Kidney capillary endothelial cell (primary cell): Measurements from ENCODE around the gene KCNH6.

Experiments
- DNase-seq: peaks from one replicate; pipeline ENCODE4 v3.0.0-alpha.2; 2018; ENCODE audit warnings: low spot score

Gene KCNH6

GRCh38 chr17:63486317-63487013 is 36.7 kb upstream of the KCNH6 start:
- DNase-seq: no peak

GRCh38 chr17:63487014-63487339 is 36.2 kb upstream of the KCNH6 start:
- DNase-seq: no peak

GRCh38 chr17:63488851-63489250 is 34.3 kb upstream of the KCNH6 start:
- no peak for DNase-seq

GRCh38 chr17:63489291-63489690 is 33.9 kb upstream of the KCNH6 start:
- DNase-seq: no peak

DNA sequence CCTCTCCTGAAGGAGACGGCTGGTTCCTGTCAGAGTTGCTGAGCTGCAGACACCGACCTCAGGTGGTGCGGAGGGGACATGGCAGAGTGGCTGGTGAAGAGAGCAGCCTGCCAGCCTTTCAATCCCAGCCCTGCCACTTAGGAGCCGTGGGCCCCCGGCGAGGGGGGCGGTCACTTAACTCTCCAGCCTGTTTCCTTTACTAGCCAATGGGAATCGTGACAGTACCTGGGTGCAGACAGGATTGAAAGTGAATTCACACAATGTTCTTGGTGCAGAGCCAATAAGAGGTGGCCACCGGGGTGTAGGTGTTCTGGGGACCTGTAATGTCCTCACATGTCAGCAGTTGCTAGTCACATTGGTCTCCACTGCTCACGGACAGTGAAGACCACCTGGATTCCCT is 32.8 kb upstream of the KCNH6 start:
- no peak for DNase-seq

- no peak for DNase-seq
Observed at GRCh38 chr17:63490858-63491400, 32.2 kb upstream of the KCNH6 start.

GRCh38 chr17:63491413-63491812 is 31.7 kb upstream of the KCNH6 start:
- DNase-seq: no peak

- DNase-seq: no peak
Observed at GRCh38 chr17:63491977-63492618, 31.1 kb upstream of the KCNH6 start.

GRCh38 chr17:63492940-63493339 is 30.2 kb upstream of the KCNH6 start:
- DNase-seq: no peak

GRCh38 chr17:63493411-63493810 is 29.7 kb upstream of the KCNH6 start:
- DNase-seq: no peak

- DNase-seq: no peak
Observed at GRCh38 chr17:63494300-63494928, 28.7 kb upstream of the KCNH6 start.

DNA sequence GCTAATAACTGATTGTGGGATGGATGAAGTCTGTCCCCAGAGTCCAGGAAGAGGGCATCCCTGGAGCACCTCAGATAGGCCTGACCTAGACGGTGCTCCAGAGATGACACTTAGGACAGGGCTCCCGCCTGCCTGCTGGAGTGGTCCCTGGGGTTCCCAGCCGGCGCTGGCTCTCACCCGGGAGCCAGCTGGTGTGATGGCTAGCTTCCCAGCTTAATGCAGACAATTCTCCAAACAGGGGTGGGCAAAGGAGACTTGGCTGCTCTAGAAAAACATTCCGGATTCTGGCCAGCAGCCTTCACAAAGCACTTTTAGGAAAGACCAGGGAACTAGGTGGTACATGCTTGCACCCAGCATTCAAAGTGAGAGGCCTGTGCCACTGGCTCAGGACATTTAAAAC is 27.7 kb upstream of the KCNH6 start:
- DNase-seq: no peak

GRCh38 chr17:63496177-63496576 is 27.0 kb upstream of the KCNH6 start:
- DNase-seq: no peak

DNA sequence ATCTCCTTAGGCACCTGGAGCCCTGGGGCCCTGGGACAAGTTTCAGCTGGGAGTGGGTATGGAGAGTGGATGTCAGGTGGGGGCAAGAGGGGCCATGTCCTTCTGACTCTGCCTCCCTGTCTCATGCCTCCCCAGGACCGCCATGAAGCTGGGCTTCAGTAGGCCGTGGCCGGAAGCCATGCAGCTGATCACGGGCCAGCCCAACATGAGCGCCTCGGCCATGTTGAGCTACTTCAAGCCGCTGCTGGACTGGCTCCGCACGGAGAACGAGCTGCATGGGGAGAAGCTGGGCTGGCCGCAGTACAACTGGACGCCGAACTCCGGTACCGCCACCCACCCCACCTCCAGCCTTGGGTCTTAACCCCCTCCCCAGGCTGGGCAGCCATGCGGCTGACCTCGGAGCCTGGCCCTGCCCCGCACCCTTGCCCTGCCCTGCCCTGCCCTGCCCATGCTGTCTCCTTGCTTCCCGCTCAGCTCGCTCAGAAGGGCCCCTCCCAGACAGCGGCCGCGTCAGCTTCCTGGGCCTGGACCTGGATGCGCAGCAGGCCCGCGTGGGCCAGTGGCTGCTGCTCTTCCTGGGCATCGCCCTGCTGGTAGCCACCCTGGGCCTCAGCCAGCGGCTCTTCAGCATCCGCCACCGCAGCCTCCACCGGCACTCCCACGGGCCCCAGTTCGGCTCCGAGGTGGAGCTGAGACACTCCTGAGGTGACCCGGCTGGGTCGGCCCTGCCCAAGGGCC is 26.3 kb upstream of the KCNH6 start:
- no peak for DNase-seq

- no peak for DNase-seq
Observed at GRCh38 chr17:63497708-63498483, 25.3 kb upstream of the KCNH6 start.

GRCh38 chr17:63498626-63499195 is 24.4 kb upstream of the KCNH6 start:
- DNase-seq: peak; percentile 31

GRCh38 chr17:63500543-63501390 is 22.4 kb upstream of the KCNH6 start:
- DNase-seq: no peak

DNA sequence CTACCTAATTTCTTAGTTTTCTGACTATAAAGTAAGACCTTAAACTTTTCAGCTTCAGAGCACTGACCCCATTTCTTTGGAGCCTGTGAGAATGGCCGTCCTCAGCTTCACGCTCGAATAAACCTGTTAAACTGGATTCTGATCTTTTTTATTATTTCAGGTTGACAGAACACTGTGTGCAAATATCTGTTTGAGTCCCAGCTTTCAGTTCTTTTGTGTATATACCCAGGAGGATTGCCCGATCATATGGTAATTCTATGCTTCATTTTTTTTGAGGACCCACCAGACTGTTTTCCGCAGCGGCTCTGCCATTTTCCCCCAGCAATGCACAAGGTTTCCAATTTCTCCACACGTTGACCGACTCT is 19.8 kb upstream of the KCNH6 start:
- DNase-seq: no peak

- DNase-seq: no peak
Observed at GRCh38 chr17:63504261-63504660, 18.9 kb upstream of the KCNH6 start.

DNA sequence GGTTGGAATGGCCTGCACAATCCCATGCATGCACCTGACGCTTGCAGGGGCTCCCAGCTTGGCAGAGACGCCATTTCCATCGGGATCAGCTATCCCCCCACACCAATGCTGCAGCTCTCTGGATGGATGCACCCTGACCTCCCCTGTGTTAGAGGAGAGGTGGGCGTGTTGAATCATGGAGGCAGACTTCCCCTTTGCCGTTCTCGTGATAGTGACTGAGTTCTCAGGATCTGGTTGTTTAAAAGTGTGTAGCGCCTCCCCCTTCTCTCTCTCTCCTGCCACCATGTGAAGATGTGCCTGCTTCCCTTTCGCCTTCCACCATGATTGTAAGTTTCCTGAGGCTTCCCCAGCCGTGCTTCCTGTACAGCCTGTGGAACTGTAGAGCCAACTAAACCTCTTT is 17.8 kb upstream of the KCNH6 start:
- DNase-seq: no peak

GRCh38 chr17:63506627-63507026 is 16.5 kb upstream of the KCNH6 start:
- no peak for DNase-seq
